BJ (cell line): ENCODE measurements around the gene SLC33A1. TPM values are rescaled to one million over a fixed set of nuclear protein-coding genes. Genes with fewer than 3 reads are reported as not detected.

ENCODE experiments used
- CTCF ChIA-PET: fragments of 350-600 bp; formaldehyde crosslinking; extraction: SDS; loops from one replicate; lab custom pipeline; 2021; ENCODE audit warnings: antibody characterized with exemption, inconsistent platforms; lab: Yijun Ruan, JAX
- POLR2A ChIA-PET: fragments of 300-600 bp; sonication (Branson Sonifier 250); formaldehyde crosslinking; extraction: SDS; loops from one replicate; lab custom pipeline; 2021; ENCODE audit warnings: antibody characterized with exemption; lab: Charles Lee
- DNase-seq: peaks from one replicate; pipeline ENCODE4 v3.0.0-alpha.2; 2011; ENCODE audit warnings: low read depth
- H3K27me3 ChIP-seq: 2 replicates; pipeline ENCODE4 v1.6.0; 2011; ENCODE audit warnings: low read length; ENCODE audit not compliant: control insufficient read depth, insufficient read depth
- H3K36me3 ChIP-seq: 2 replicates; pipeline ENCODE4 v1.5.1; 2011; ENCODE audit warnings: low read length; ENCODE audit not compliant: control insufficient read depth, insufficient read depth
- H3K4me3 ChIP-seq: 2 replicates; pipeline ENCODE4 v1.5.1; 2011; ENCODE audit warnings: low read depth, mild to moderate bottlenecking, control low read depth, low read length
- CTCF ChIP-seq: IDR thresholded peaks from 2 replicates; pipeline ENCODE4 v1.5.1; 2011; ENCODE audit warnings: low read depth, mild to moderate bottlenecking, control low read depth, inconsistent platforms, low read length, moderate library complexity; ENCODE audit not compliant: insufficient read depth
- polyA plus RNA-seq: library from polyadenylated mRNA; depleted of rRNA; stranded (reverse); fragments of >200 nt; gene quantifications from 2 replicates; pipeline ENCODE4 v1.2.3, GENCODE V29; 2011

SLC33A1 gene
- polyA plus RNA-seq, 1 experiment, result 20.6 TPM

GRCh38 chr3:155809181-155809580, 45.0 kb downstream of the SLC33A1 start:
- TF ChIP-seq CTCF, result no peak
- DNase-seq, result no peak
- no peaks in the 10 kb centered on the region for H3K27me3 ChIP-seq
- no peaks in the 10 kb centered on the region for H3K36me3 ChIP-seq
- H3K4me3 ChIP-seq, result no peak overlapping the region
- ChIA-PET CTCF (no interaction called here), POLR2A (no interaction called here)

GRCh38 chr3:155807823-155808222, 46.4 kb downstream of the SLC33A1 start:
- DNase-seq, result no peak
- ChIA-PET CTCF (interaction anchor here (0.7 kb wide), 1 partner anchor 202 kb away, joined by 3 read pairs; no protein-coding TSS in a partner anchor), POLR2A (no interaction called here)
- no peaks in the 10 kb centered on the region for H3K27me3 ChIP-seq
- no peak overlapping the region for H3K4me3 ChIP-seq
- H3K36me3 ChIP-seq, result no peaks in the 10 kb centered on the region
- no peak for TF ChIP-seq CTCF

GRCh38 chr3:155805802-155806618, 48.2 kb downstream of the SLC33A1 start, which contains the start of gene C3orf33:
Gene C3orf33, minus strand, starts transcription at chr3:155806278. Its CDS starts 26 bp downstream, at chr3:155806252.
- DNase-seq, result no peak
- peak; percentile 57 for TF ChIP-seq CTCF
- Histone ChIP-seq H3K27me3 (no peaks in the 10 kb centered on the region), H3K4me3 (peak within 1 kb of the TSS; percentile 85), H3K36me3 (no peaks in the 10 kb centered on the region)
- ChIA-PET POLR2A (interaction anchor here (0.6 kb wide), 1 partner anchor 33 kb away, joined by 13 read pairs; no protein-coding TSS in a partner anchor), CTCF (interaction anchor here (0.6 to 2.5 kb wide), 55 partner anchors 9 to 454 kb away, joined by 3 to 29 read pairs (median 5); partner anchors contain the start of gene SLC33A1)

- H3K4me3 ChIP-seq, result peak overlapping the region; percentile 85
- no peaks in the 10 kb centered on the region for H3K27me3 ChIP-seq
- ChIA-PET POLR2A (interaction anchor here (0.6 kb wide), 1 partner anchor 15 kb away, joined by 12 read pairs; no protein-coding TSS in a partner anchor), CTCF (interaction anchor here (0.6 to 2.5 kb wide), 49 partner anchors 8 to 454 kb away, joined by 3 to 29 read pairs (median 5); partner anchors contain the start of gene SLC33A1)
- DNase-seq, result no peak
- TF ChIP-seq CTCF, result no peak
- no peaks in the 10 kb centered on the region for H3K36me3 ChIP-seq
Measured at GRCh38 chr3:155805204-155805801, 48.9 kb downstream of the SLC33A1 start.

- no peaks in the 10 kb centered on the region for H3K27me3 ChIP-seq
- ChIA-PET CTCF (no interaction called here), POLR2A (no interaction called here)
- no peaks in the 10 kb centered on the region for H3K36me3 ChIP-seq
- no peak overlapping the region for H3K4me3 ChIP-seq
- TF ChIP-seq CTCF, result no peak
- DNase-seq, result no peak
Measured at GRCh38 chr3:155804323-155804722, 49.9 kb downstream of the SLC33A1 start.
